NB4 (cell line): Measurements from ENCODE around the gene SLC35B3.

ENCODE experiments used
- CTCF ChIP-seq: IDR thresholded peaks from one replicate; pipeline ENCODE4 v1.5.1; 2012; ENCODE audit warnings: low read depth, low read length
- POLR2A ChIP-seq: IDR thresholded peaks from 2 replicates; pipeline ENCODE4 v1.6.1; 2011; ENCODE audit warnings: mild to moderate bottlenecking; ENCODE audit not compliant: insufficient read length; ENCODE audit errors: extremely low read depth

GRCh38 chr6:8478418-8478817, 43.1 kb upstream of the SLC35B3 start:
- no peak for TF ChIP-seq CTCF
- TF ChIP-seq POLR2A, result no peak
